HepG2 (cell line): Measurements from ENCODE around the gene MORN1. TPM values are rescaled to one million over a fixed set of nuclear protein-coding genes. Genes with fewer than 3 reads are reported as not detected.

ENCODE experiments used
- ATAC-seq: fragments of 200-7000 bp; cut with Tn5 transposase; 3 replicates; pipeline ENCODE4 v1.9.1; 2020; ENCODE audit warnings: mild to moderate bottlenecking, moderate library complexity
- BruUV-seq: library from RNA; stranded (reverse); fragments of 400-500 nt; replicated peaks from 2 replicates; lab custom pipeline; 2021; lab: Mats Ljungman, UMichigan
- CTCF ChIA-PET: fragments of 300-600 bp; formaldehyde crosslinking; extraction: SDS; loops from one replicate; lab custom pipeline; 2021; ENCODE audit warnings: low total read pairs, inconsistent platforms, low intra/inter-chr PET ratio; lab: Yijun Ruan, JAX
- POLR2A ChIA-PET: fragments of 350-600 bp; sonication (Branson Sonifier 250); formaldehyde crosslinking; loops from one replicate; lab custom pipeline; 2020; ENCODE audit warnings: antibody characterized with exemption, inconsistent platforms; lab: Yijun Ruan, JAX
- DNase-seq: peaks from one replicate; pipeline ENCODE4 v3.0.0-alpha.2; 2015; ENCODE audit warnings: low spot score
- FAIRE-seq: peaks from 3 replicates; lab custom pipeline; 2011; peaks lifted over from hg19 to GRCh38; lab: Jason Lieb, UNC
- H2AFZ ChIP-seq: one replicate; pipeline ENCODE4 v1.6.1; 2011; ENCODE audit warnings: low read length, inconsistent platforms
- H3K27ac ChIP-seq: fragments of 300-600 bp; 3 replicates; pipeline ENCODE4 v1.8.0; 2011; ENCODE audit warnings: mixed run types, mild to moderate bottlenecking, mixed read lengths, low read length, inconsistent platforms; ENCODE audit not compliant: insufficient read depth; ENCODE audit errors: extremely low read length
- H3K27me3 ChIP-seq, 2 experiments: fragments of 200-600 bp in 1 of 2; 2 replicates in 1 of 2; 3 replicates in 1 of 2; pipeline versions ENCODE4 v1.6.0 to v1.8.0; 2011; ENCODE audit warnings: low read length in 2 of 2, mild to moderate bottlenecking in 2 of 2, moderate library complexity in 2 of 2, inconsistent platforms in 1 of 2; ENCODE audit not compliant: insufficient read depth in 2 of 2, control insufficient read depth in 1 of 2
- H3K36me3 ChIP-seq, 2 experiments: fragments of 200-600 bp in 1 of 2; replicated peaks in 1 of 2; 2 replicates in 1 of 2; 3 replicates in 1 of 2; pipeline versions ENCODE4 v1.5.1 to v1.8.0; 2011; ENCODE audit warnings: low read length in 2 of 2, inconsistent platforms in 1 of 2; ENCODE audit not compliant: insufficient read depth in 2 of 2, control insufficient read depth in 1 of 2
- H3K4me1 ChIP-seq: 2 replicates; pipeline ENCODE4 v1.5.1; 2012; ENCODE audit warnings: low read length, inconsistent platforms; ENCODE audit not compliant: insufficient read depth
- H3K4me2 ChIP-seq: 2 replicates; pipeline ENCODE4 v1.6.0; 2011; ENCODE audit warnings: low read depth, low read length, inconsistent platforms
- H3K4me3 ChIP-seq, 3 experiments: fragments of 200-600 bp in 1 of 3; sonication (generic), shearing (Covaris generic) in 1 of 3; replicated peaks in 1 of 3; 2 replicates each; pipeline ENCODE4 v1.5.1; 2011 to 2016; ENCODE audit warnings: low read length in 3 of 3, inconsistent platforms in 2 of 3, low read depth in 2 of 3, mild to moderate bottlenecking in 2 of 3, control low read depth in 1 of 3, mixed read lengths in 1 of 3; ENCODE audit not compliant: insufficient read depth in 1 of 3
- H3K79me2 ChIP-seq: one replicate; pipeline ENCODE4 v1.6.1; 2011; ENCODE audit warnings: low read length, inconsistent platforms; ENCODE audit not compliant: insufficient read depth
- H3K9ac ChIP-seq: 2 replicates; pipeline ENCODE4 v1.6.0; 2011; ENCODE audit warnings: mild to moderate bottlenecking, low read depth, low read length, inconsistent platforms; ENCODE audit not compliant: insufficient read depth
- H3K9me3 ChIP-seq: 2 replicates; pipeline ENCODE4 v1.5.1; 2012; ENCODE audit warnings: mild to moderate bottlenecking, low read length
- H4K20me1 ChIP-seq: 2 replicates; pipeline ENCODE4 v1.6.0; 2011; ENCODE audit warnings: inconsistent platforms, mild to moderate bottlenecking, low read length, moderate library complexity; ENCODE audit not compliant: insufficient read depth
- HCFC1 ChIP-seq: fragments of 150-350 bp; IDR thresholded peaks from 2 replicates; pipeline ENCODE4 v1.6.1; 2014; ENCODE audit warnings: low read depth, low read length
- IRF2 ChIP-seq: IDR thresholded peaks from 2 replicates; pipeline ENCODE4 v1.6.1; 2018; ENCODE audit warnings: missing genetic modification reagents, missing compliant biosample characterization
- MAZ ChIP-seq, 2 experiments: sonication (generic) in 1 of 2; formaldehyde crosslinking in 1 of 2; IDR thresholded peaks; 2 replicates each; pipeline versions ENCODE4 v1.5.0 to v1.6.1; 2012 to 2020; ENCODE audit warnings: low read depth in 2 of 2, mild to moderate bottlenecking in 2 of 2, borderline replicate concordance in 1 of 2, improper control_type of control experiment in 1 of 2, low read length in 1 of 2, missing genetic modification reagents in 1 of 2, moderate library complexity in 1 of 2
- NR2F2 ChIP-seq: IDR thresholded peaks from 2 replicates; pipeline ENCODE4 v1.6.1; 2012; ENCODE audit warnings: low read depth, inconsistent platforms, borderline replicate concordance
- PHF8 ChIP-seq: sonication (generic); formaldehyde crosslinking; IDR thresholded peaks from 2 replicates; pipeline ENCODE4 v1.5.0; 2020; ENCODE audit warnings: missing genetic modification reagents
- RFXANK ChIP-seq: IDR thresholded peaks from 2 replicates; pipeline ENCODE4 v1.6.1; 2016
- SAFB2 ChIP-seq: sonication (generic); formaldehyde crosslinking; IDR thresholded peaks from 2 replicates; pipeline ENCODE4 v1.5.1; 2020; ENCODE audit warnings: missing genetic modification reagents, low read depth, mild to moderate bottlenecking, borderline replicate concordance
- SIN3A ChIP-seq: IDR thresholded peaks from 2 replicates; pipeline ENCODE4 v1.6.1; 2011; ENCODE audit warnings: low read depth, mild to moderate bottlenecking, control low read depth, low read length, borderline replicate concordance
- SP140L ChIP-seq: sonication (generic); formaldehyde crosslinking; IDR thresholded peaks from 2 replicates; pipeline ENCODE4 v1.4.0; 2020; ENCODE audit warnings: missing genetic modification reagents, borderline replicate concordance
- TARDBP ChIP-seq: sonication (generic); formaldehyde crosslinking; IDR thresholded peaks from 2 replicates; pipeline ENCODE4 v1.8.0; 2022; ENCODE audit warnings: mild to moderate bottlenecking, missing genetic modification reagents
- TEAD3 ChIP-seq: optimal IDR thresholded peaks from 2 replicates; pipeline ENCODE3; 2016; ENCODE audit warnings: borderline replicate concordance
- ZFYVE20 ChIP-seq: sonication (generic); formaldehyde crosslinking; IDR thresholded peaks from 2 replicates; pipeline ENCODE4 v1.8.0; 2023; ENCODE audit warnings: low read depth, mild to moderate bottlenecking, moderate library complexity, missing genetic modification reagents, borderline replicate concordance
- ZNF563 ChIP-seq: sonication (generic); formaldehyde crosslinking; IDR thresholded peaks from 2 replicates; pipeline ENCODE4 v1.8.0; 2022; ENCODE audit warnings: mild to moderate bottlenecking, moderate library complexity, missing genetic modification reagents
- whole genome bisulfite sequencing: methylation state at CpG from one replicate; pipeline ENCODE4 v1.1.6; 2017; ENCODE audit warnings: low lambda C conversion rate; 5-methylcytosine and 5-hydroxymethylcytosine counted together
- in situ Hi-C: cut with HindIII; loops from 2 replicates; pipeline ENCODE4 v1.10.0; 2017; ENCODE audit warnings: low pct_unique_long_range_greater_than_20kb; ENCODE audit not compliant: extremely low pct_ligation_motif_present
- intact Hi-C: fragments of 100-400 bp; cut with micrococcal nuclease; formaldehyde crosslinking; loops from one replicate; pipeline ENCODE4 v1.10.0; 2022; ENCODE audit not compliant: unreplicated experiment
- polyA plus RNA-seq, 8 experiments: library from polyadenylated mRNA; depleted of rRNA in 3 of 8; stranded (reverse) in 7 of 8; unstranded in 1 of 8; fragments of >200 nt; fragmentation: Illumina TruSeq in 4 of 8; extraction: Trizol in 4 of 8; gene quantifications; 2 replicates each; pipeline versions ENCODE4 v1.2.1 to v1.2.3, GENCODE V29; 2011 to 2016; ENCODE audit warnings: low read depth in 4 of 8, missing spikeins in 1 of 8, mixed read lengths in 1 of 8; ENCODE audit not compliant: insufficient read depth in 1 of 8
- total RNA-seq, 5 experiments: library from RNA; depleted of rRNA; stranded (reverse); fragments of >200 nt; fragmentation: Illumina TruSeq; extraction: Trizol; gene quantifications; 2 replicates each; pipeline ENCODE4 v1.2.3, GENCODE V29; 2016; ENCODE audit warnings: low read depth in 1 of 5
- TF ChIP-seq, protein P1 (sequence below): sonication (generic); formaldehyde crosslinking; IDR thresholded peaks from 2 replicates; pipeline ENCODE4 v1.5.0; 2020; ENCODE audit warnings: mild to moderate bottlenecking, missing genetic modification reagents

The MORN1 gene
- total and polyA plus RNA-seq, 2 of the 13 experiments (the other 11 are each of a cell fraction or from before 2014, with no cell fraction given), result 3.1 to 6.5 TPM

GRCh38 chr1:2392686-2393085 lies 1.3 kb upstream of the MORN1 start:
- no TSS peak for BruUV-seq
- DNase-seq (peak; percentile 13), FAIRE-seq (no peak), ATAC-seq (no peak)
- in situ Hi-C loops (no loop called here), intact Hi-C loops (no loop called here)
- H3K9me3 ChIP-seq, result no peaks in the 10 kb centered on the region
- peak overlapping the region; percentile 83 to 96 (median 91) for H3K4me3 ChIP-seq
- H4K20me1 ChIP-seq, result peaks cover 8% of the 10 kb centered on the region; the same call in 1 of the 2 replicates
- ChIA-PET POLR2A (interaction anchor here (1.2 to 1.9 kb wide), 3 partner anchors 15 to 197 kb away, joined by 3 to 5 read pairs (median 5); no protein-coding TSS in a partner anchor), CTCF (no interaction called here)
- H2AFZ ChIP-seq, result no peak overlapping the region
- 0 out of 2 replicates have a peak, but pooled peaks have one; percentile 23 for TF ChIP-seq SIN3A
- TF ChIP-seq SP140L (CRISPR knock-in tag), result no peak
- 0 out of 2 replicates have a peak, but pooled peaks have one; percentile 4 for TF ChIP-seq PHF8 (CRISPR knock-in tag)
- no peak for TF ChIP-seq HCFC1
- TF ChIP-seq TEAD3 (CRISPR knock-in tag), result peak; percentile 29
- peak overlapping the region; percentile 85 for H3K9ac ChIP-seq
- WGBS, result 5% methylated on average over 13 of the region's 16 CpGs
- no peaks in the 10 kb centered on the region; a peak in 1 of 5 replicates for H3K27me3 ChIP-seq
- peak overlapping the region; percentile 92 for H3K4me2 ChIP-seq
- H3K4me1 ChIP-seq, result peaks cover 34% of the 10 kb centered on the region
- H3K27ac ChIP-seq, result peak overlapping the region; percentile 54
- H3K79me2 ChIP-seq, result peaks cover 36% of the 10 kb centered on the region
- peaks cover 16 to 28% of the 10 kb centered on the region in 2 experiments for H3K36me3 ChIP-seq

- peaks cover 36% of the 10 kb centered on the region for H3K79me2 ChIP-seq
- H2AFZ ChIP-seq, result no peak overlapping the region
- intact Hi-C loops, result no loop called here
Observed at GRCh38 chr1:2391931-2392509, 666 bp upstream of the MORN1 start.

More at GRCh38 chr1:2391931-2392509, 666 bp upstream of the MORN1 start:
- WGBS, result 0% methylated on average over 6 of the region's 62 CpGs
- no peak for DNase-seq
- POLR2A ChIA-PET, result interaction anchor here (0.8 to 1.9 kb wide), 21 partner anchors 10 to 202 kb away, joined by 3 to 20 read pairs (median 5); partner anchors contain the start of genes FAAP20, PANK4, PEX10 and PRXL2B
- H3K36me3 ChIP-seq, result peaks cover 12 to 24% of the 10 kb centered on the region in 2 experiments
- no peaks in the 10 kb centered on the region for H3K9me3 ChIP-seq
- H3K4me2 ChIP-seq, result peak overlapping the region; percentile 92
- in situ Hi-C loops, result no loop called here
- peaks cover 8% of the 10 kb centered on the region; the same call in 1 of the 2 replicates for H4K20me1 ChIP-seq
- BruUV-seq, result no TSS peak
- no peaks in the 10 kb centered on the region; a peak in 1 of 5 replicates for H3K27me3 ChIP-seq
- H3K4me1 ChIP-seq, result peaks cover 34% of the 10 kb centered on the region
- TF ChIP-seq, protein P1, sequence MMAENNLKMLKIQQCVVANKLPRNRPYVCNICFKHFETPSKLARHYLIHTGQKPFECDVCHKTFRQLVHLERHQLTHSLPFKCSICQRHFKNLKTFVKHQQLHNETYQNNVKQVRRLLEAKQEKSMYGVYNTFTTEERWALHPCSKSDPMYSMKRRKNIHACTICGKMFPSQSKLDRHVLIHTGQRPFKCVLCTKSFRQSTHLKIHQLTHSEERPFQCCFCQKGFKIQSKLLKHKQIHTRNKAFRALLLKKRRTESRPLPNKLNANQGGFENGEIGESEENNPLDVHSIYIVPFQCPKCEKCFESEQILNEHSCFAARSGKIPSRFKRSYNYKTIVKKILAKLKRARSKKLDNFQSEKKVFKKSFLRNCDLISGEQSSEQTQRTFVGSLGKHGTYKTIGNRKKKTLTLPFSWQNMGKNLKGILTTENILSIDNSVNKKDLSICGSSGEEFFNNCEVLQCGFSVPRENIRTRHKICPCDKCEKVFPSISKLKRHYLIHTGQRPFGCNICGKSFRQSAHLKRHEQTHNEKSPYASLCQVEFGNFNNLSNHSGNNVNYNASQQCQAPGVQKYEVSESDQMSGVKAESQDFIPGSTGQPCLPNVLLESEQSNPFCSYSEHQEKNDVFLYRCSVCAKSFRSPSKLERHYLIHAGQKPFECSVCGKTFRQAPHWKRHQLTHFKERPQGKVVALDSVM (CRISPR knock-in tag), result 0 out of 2 replicates have a peak, but pooled peaks have one; percentile 3
- no peak for TF ChIP-seq IRF2 (CRISPR knock-in tag)
- TF ChIP-seq TARDBP (CRISPR knock-in tag), result 0 out of 2 replicates have a peak, but pooled peaks have one; percentile 2
- TF ChIP-seq MAZ (IDR thresholded peaks at IDR 0.05; ENCODE audit: borderline replicate concordance, low read depth, low read length), result no peak
- TF ChIP-seq MAZ (CRISPR knock-in tag; IDR thresholded peaks at IDR 0.05; ENCODE audit: low read depth), result peak; percentile 48; the same call in 1 of the 2 replicates
- TF ChIP-seq NR2F2, result peak; percentile 23; the same call in 1 of the 2 replicates
- TF ChIP-seq SAFB2 (CRISPR knock-in tag), result 0 out of 2 replicates have a peak, but pooled peaks have one; percentile 10
- no peak for TF ChIP-seq RFXANK (CRISPR knock-in tag)
- TF ChIP-seq ZNF563 (CRISPR knock-in tag), result 0 out of 2 replicates have a peak, but pooled peaks have one; percentile 14
- TF ChIP-seq ZFYVE20 (CRISPR knock-in tag), result 0 out of 2 replicates have a peak, but pooled peaks have one; percentile 54
- H3K4me3 ChIP-seq, result peak overlapping the region; percentile 83 to 96 (median 91)
- CTCF ChIA-PET, result interaction anchor here (1.1 kb wide), 1 partner anchor 197 kb away, joined by 3 read pairs; no protein-coding TSS in a partner anchor
- H3K9ac ChIP-seq, result peak overlapping the region; percentile 85
- ATAC-seq, result peak; percentile 24
- peak overlapping the region; percentile 54 for H3K27ac ChIP-seq
- no peak for FAIRE-seq
